ENCODE results near the gene SSX2.
"Not testable (repeated sequence)": the region's sequence is repeated elsewhere in the genome, so short reads cannot be mapped to it uniquely, and the experiment has no call there.

Gene SSX2

GRCh38 chrX:52707078-52707477 lies at the start of gene SSX2:
Gene SSX2 (minus strand): TSS chrX:52707178. CDS start chrX:52705749, 1,429 bp downstream.
- not testable (repeated sequence) for DNase-seq (ENCODE audit: low read depth)

- not testable (repeated sequence) for DNase-seq (ENCODE audit: low read depth)
Measured at GRCh38 chrX:52750952-52751351, 44.0 kb upstream of the SSX2 start, which contains the start of gene SSX2B. Gene SSX2B (plus strand): TSS chrX:52751252. CDS start chrX:52752681, 1,429 bp downstream.

- not testable (repeated sequence) for DNase-seq (ENCODE audit: low read depth)
Measured at GRCh38 chrX:52692034-52692433, 14.9 kb downstream of the SSX2 start.

GRCh38 chrX:52662218-52662617 lies 44.8 kb downstream of the SSX2 start:
- not testable (repeated sequence) for DNase-seq (ENCODE audit: low read depth)

- DNase-seq (ENCODE audit: low read depth) = not testable (repeated sequence)
Measured at GRCh38 chrX:52655475-52655874, 51.5 kb downstream of the SSX2 start.

GRCh38 chrX:52654800-52655199 lies 52.2 kb downstream of the SSX2 start, which contains the start of gene SSX7:
Gene SSX7 (minus strand): TSS chrX:52654900. CDS start chrX:52653472, 1,428 bp downstream.
- DNase-seq (ENCODE audit: low read depth) = not testable (repeated sequence)

GRCh38 chrX:52650676-52651075 lies 56.3 kb downstream of the SSX2 start:
- DNase-seq (ENCODE audit: low read depth) = not testable (repeated sequence)

- DNase-seq (ENCODE audit: low read depth) = not testable (repeated sequence)
Measured at GRCh38 chrX:52648956-52649355, 58.0 kb downstream of the SSX2 start.

Data from EH (cell line).